Type B pancreatic cell (in vitro differentiated cells): ENCODE measurements around the gene KLK1. TPM values are rescaled to one million over a fixed set of nuclear protein-coding genes. Genes with fewer than 3 reads are reported as not detected.

ENCODE experiments used
- DNase-seq: peaks from one replicate; pipeline ENCODE4 v3.0.0; 2021; ENCODE audit warnings: mixed read lengths; ENCODE audit not compliant: unreplicated experiment; ENCODE audit errors: extremely low spot score
- H3K27ac Mint-ChIP-seq: 2 replicates; pipeline ENCODE4 v1.8.0; 2021; ENCODE audit warnings: mild to moderate bottlenecking, mixed read lengths
- H3K27me3 Mint-ChIP-seq: 2 replicates; pipeline ENCODE4 v1.8.0; 2021; ENCODE audit warnings: mixed read lengths
- H3K36me3 Mint-ChIP-seq: 2 replicates; pipeline ENCODE4 v1.8.0; 2021; ENCODE audit warnings: mixed read lengths
- H3K4me1 Mint-ChIP-seq: one replicate; pipeline ENCODE4 v1.8.0; 2021; ENCODE audit warnings: mixed read lengths; ENCODE audit not compliant: unreplicated experiment
- H3K4me3 Mint-ChIP-seq: 2 replicates; pipeline ENCODE4 v1.8.0; 2021; ENCODE audit warnings: mild to moderate bottlenecking, mixed read lengths
- H3K9me3 Mint-ChIP-seq: 2 replicates; pipeline ENCODE4 v1.8.0; 2021; ENCODE audit warnings: mixed read lengths
- CTCF ChIP-seq: fragments of 200-600 bp; sonication (generic); conservative IDR thresholded peaks from 2 replicates; pipeline ENCODE4 v1.5.0; 2021; ENCODE audit warnings: antibody characterized with exemption, mild to moderate bottlenecking
- total RNA-seq: library from RNA; stranded (reverse); gene quantifications from 2 replicates; pipeline ENCODE4 v1.2.1, GENCODE V29; 2021; ENCODE audit warnings: low replicate concordance

KLK1 gene
- total RNA-seq, 1 donor from 2014 or later, result 1.5 TPM

GRCh38 chr19:50842130-50842529 is 18.5 kb upstream of the KLK1 start:
- H3K27me3 Mint-ChIP-seq, result peaks cover 65% of the 10 kb centered on the region
- TF ChIP-seq CTCF, result no peak
- no peak for DNase-seq
- no peaks in the 10 kb centered on the region for H3K9me3 Mint-ChIP-seq
- no peaks in the 10 kb centered on the region for H3K36me3 Mint-ChIP-seq
- H3K4me3 Mint-ChIP-seq, result no peak overlapping the region
- no peak overlapping the region for H3K27ac Mint-ChIP-seq
- no peaks in the 10 kb centered on the region for H3K4me1 Mint-ChIP-seq

- no peak for DNase-seq
- no peak for TF ChIP-seq CTCF
- no peak overlapping the region for H3K27ac Mint-ChIP-seq
- H3K9me3 Mint-ChIP-seq, result no peaks in the 10 kb centered on the region
- no peaks in the 10 kb centered on the region for H3K4me1 Mint-ChIP-seq
- peaks cover 74% of the 10 kb centered on the region for H3K27me3 Mint-ChIP-seq
- H3K4me3 Mint-ChIP-seq, result no peak overlapping the region
- no peaks in the 10 kb centered on the region for H3K36me3 Mint-ChIP-seq
Observed at GRCh38 chr19:50839712-50840655, 16.4 kb upstream of the KLK1 start.

DNA sequence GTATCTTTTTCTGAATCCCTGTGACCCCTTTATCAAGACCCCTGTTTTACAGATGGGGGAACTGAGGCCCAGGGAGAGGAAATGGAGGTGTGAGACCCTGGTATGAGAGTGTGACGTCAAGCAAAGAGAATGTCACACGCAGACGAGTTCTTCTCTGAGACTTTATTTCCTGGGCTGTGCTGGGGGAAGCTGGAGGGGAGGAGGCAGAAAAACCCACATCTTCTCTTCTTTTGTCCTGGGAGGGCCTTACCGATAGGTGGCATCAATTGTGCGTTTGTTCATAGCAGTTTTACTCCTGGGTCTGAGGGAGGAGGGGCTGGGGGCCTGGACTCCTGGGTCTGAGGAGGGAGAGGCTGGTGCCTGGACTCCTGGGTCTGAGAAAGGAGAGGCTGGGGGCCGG is 14.7 kb upstream of the KLK1 start:
- no peak for DNase-seq
- peaks cover 61% of the 10 kb centered on the region for H3K27me3 Mint-ChIP-seq
- H3K36me3 Mint-ChIP-seq, result no peaks in the 10 kb centered on the region
- peak overlapping the region; percentile 10 for H3K27ac Mint-ChIP-seq
- H3K9me3 Mint-ChIP-seq, result no peaks in the 10 kb centered on the region
- peak; percentile 34 for TF ChIP-seq CTCF
- H3K4me1 Mint-ChIP-seq, result no peaks in the 10 kb centered on the region
- peak overlapping the region; percentile 44 for H3K4me3 Mint-ChIP-seq

DNA sequence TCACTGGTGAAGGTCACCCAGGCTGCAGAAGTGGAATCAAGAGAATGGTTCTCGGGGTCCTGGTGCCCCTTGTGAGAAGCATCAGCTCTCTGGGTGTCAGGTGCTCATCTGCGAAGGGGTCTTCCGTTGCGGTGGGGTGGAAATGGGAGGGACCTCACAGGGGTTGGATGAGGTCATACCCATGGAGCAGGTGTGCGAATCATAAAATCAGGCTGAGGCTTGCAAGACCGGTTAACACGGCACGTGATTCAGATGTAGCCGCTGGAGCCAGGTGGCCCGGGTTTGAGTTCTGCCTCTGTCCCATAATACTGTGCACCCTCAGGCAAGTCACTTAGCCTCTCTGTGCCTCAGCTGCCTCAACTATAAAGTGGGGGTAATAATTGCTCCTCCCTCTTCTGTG is 13.7 kb upstream of the KLK1 start:
- no peaks in the 10 kb centered on the region for H3K4me1 Mint-ChIP-seq
- no peaks in the 10 kb centered on the region for H3K9me3 Mint-ChIP-seq
- peaks cover 58% of the 10 kb centered on the region for H3K27me3 Mint-ChIP-seq
- peak overlapping the region; percentile 90 for H3K4me3 Mint-ChIP-seq
- DNase-seq, result no peak
- H3K27ac Mint-ChIP-seq, result peak overlapping the region; percentile 76
- H3K36me3 Mint-ChIP-seq, result no peaks in the 10 kb centered on the region
- no peak for TF ChIP-seq CTCF

- no peak for DNase-seq
- Mint-ChIP-seq H3K4me1 (no peaks in the 10 kb centered on the region), H3K27ac (peak overlapping the region; percentile 76), H3K27me3 (peaks cover 52% of the 10 kb centered on the region), H3K9me3 (no peaks in the 10 kb centered on the region), H3K4me3 (peak overlapping the region; percentile 90), H3K36me3 (no peaks in the 10 kb centered on the region)
- no peak for TF ChIP-seq CTCF
Observed at GRCh38 chr19:50836543-50837195, 13.1 kb upstream of the KLK1 start.
